MV-4-11 (cell line): ENCODE measurements around the gene IMPDH1.
A peak's percentile ranks its signal among the peaks of the same experiment; 100 is the strongest.

ENCODE experiments used
- DNase-seq: peaks from one replicate; lab custom pipeline; 2025; lab: John Stamatoyannopoulos, UW

IMPDH1 gene

GRCh38 chr7:128434413-128435326 is 24.9 kb upstream of the IMPDH1 start:
- no peak for DNase-seq

DNA sequence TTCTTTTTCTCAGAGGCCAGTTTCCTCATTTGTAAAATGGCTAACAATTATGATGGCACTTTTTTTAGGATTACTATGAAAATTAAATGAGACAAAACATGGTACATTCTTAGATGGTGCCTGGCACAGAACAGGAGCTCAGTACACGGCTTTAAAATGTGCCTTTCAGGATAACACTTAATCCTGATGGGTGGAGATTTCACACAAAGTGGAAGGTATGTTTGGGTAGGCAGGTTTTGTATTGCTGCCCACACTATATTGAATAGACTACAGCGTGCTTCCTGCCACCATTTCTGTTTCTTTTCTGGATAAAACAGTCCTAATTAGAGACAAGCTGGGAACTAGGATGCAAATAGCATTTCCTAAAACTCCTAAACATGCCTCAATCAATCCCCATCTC is 22.0 kb upstream of the IMPDH1 start:
- DNase-seq: no peak

- no peak for DNase-seq
These were observed 21.4 kb upstream of the IMPDH1 start for GRCh38 chr7:128431221-128431620.

- DNase-seq: no peak
These were observed 20.4 kb upstream of the IMPDH1 start for GRCh38 chr7:128430207-128430606.

- peak; percentile 46 for DNase-seq
These were observed 17.6 kb upstream of the IMPDH1 start for GRCh38 chr7:128427289-128427891.

- peak; percentile 40 for DNase-seq
These were observed 16.1 kb upstream of the IMPDH1 start for GRCh38 chr7:128425850-128426249.

DNA sequence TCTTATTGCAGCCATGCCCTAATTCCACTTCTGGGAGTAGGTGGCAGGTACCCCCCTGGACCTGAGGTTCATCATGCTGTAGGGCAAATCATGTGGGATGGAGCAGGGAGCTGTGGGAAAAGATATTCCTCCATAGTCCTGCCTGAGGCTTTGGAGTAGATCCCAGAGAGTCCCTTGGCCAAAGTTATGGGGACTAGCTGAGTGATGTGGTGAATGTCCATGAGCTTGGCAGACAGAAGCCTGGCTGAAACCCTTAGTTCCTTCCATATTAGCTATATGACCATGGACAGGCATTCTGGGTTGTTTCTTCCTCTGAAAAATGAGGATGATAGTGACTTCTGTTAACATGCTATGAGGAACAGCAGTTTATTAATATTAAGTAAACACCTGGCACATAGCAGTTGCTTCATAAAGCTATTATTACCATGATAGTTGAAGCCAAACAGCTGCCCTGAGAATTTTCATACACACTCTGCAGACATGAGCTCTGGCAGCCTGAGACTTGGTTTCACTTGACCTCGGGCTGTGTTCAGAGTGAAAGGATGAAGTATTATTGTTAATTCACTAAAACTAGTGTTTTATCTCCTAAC is 15.0 kb upstream of the IMPDH1 start:
- no peak for DNase-seq

DNA sequence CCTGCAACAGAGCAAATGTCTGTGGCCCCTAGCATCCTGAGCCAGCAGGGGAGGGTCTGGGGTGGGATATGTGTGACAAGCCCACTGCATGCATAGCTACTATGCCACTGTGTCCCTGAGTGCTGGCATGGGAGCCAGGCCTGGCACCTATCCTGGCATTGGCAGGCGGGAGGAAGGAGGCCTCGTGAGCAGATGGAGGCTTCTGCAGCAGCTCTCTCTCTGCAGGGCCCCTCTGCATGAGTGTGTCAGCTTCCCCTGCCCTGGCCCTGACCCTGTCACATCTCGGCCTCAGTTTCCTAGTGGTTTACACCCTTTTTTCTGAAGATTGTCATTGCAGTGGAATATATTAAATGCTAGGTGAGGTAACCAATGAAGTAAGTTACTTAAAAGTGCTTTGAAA is 13.1 kb upstream of the IMPDH1 start:
- DNase-seq: no peak

DNA sequence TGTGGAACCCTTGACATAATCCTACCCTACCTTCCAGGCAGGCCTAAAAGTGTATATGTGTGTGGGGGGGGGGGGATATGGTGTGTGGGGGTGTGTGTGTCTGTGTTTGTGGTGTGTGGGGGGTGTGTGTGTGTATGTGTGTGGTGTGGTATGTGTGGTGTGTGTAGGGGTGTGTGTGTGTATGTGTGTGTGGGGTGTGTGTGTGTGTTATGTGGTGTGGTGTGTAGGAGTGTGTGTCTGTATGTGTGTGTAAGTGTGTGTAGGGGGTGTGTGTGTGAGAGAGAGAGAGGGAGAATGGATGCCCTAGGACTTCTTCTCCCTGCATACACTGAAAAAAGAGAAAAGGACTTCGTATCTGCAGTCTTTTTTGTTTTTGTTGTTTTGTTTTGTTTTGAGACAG is 12.3 kb upstream of the IMPDH1 start:
- no peak for DNase-seq

DNA sequence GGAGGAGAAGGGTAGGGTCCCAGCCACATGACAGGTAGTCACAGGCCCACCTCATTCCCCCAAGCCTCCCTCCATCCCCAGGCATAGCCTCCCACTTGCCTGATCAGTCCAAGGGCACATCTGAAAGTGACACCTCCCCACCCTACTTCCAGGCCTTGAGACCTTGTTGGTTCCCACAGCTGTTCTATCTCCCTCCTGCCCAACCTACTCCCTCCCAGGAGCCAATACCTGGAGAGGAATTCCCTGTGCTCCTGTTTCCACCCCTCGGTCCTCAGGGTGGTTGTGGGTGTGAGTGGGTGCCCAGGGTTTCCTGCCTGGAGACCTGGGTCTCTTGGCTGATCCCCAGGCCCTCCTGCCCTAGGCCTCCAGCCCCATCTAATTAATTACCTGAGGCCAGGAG is 11.6 kb upstream of the IMPDH1 start:
- no peak for DNase-seq

- DNase-seq: no peak
These were observed 11.0 kb upstream of the IMPDH1 start for GRCh38 chr7:128420773-128421172.

DNA sequence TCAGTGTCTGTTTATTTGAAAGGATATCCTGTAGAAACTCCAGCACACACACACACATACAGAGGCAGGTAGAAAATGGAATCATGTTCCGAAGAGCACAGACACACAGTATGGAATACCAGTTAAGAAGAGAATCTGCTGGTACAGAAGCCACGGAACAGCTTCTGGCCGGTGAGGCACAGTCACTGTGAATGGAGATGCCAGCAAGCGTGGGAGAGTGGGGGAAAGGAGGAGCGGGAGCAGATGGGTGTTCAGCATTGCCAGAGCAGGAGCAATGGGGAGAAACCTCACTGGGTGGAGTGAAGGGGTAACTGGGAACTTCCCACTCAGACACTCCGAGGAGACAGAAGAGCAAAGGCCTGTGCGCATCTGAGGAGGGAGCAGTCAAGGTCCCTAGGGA is 9.5 kb upstream of the IMPDH1 start:
- no peak for DNase-seq

DNA sequence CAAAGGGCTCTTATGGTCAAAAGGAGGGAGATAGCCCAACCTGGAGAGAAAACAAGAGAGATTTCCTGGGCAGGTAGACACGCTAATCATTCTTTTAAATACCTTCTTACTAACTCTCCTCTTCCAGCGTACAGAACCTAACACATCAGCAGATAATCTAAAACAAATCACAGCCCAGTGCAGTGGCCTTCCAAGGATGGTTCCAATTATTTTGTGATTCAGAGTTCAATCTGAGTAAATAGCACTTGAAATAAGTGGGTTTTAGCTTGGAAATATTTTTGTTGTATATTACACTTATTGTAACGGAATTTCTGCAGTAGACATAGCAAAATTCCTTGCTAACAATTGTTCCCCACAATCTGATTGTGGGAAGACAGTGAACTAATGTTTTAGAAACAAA is 7.3 kb upstream of the IMPDH1 start:
- DNase-seq: no peak

- no peak for DNase-seq
These were observed 5.5 kb upstream of the IMPDH1 start for GRCh38 chr7:128415217-128415785.

DNA sequence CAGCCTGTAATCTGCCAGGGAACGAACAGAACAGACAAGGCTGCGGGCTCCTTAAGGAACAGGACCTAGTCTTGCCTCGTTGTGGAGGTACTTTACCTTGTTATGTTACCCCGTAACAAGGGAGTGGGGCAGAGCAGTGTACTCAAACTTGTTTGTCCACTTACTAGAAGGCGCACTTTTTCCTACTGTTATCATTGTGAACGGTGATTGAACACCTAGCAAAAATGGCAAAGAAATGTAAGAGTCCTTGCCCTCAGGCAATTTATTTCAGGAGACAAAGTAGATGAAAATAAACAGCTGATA is 620 bp upstream of the IMPDH1 start:
- DNase-seq: no peak

DNA sequence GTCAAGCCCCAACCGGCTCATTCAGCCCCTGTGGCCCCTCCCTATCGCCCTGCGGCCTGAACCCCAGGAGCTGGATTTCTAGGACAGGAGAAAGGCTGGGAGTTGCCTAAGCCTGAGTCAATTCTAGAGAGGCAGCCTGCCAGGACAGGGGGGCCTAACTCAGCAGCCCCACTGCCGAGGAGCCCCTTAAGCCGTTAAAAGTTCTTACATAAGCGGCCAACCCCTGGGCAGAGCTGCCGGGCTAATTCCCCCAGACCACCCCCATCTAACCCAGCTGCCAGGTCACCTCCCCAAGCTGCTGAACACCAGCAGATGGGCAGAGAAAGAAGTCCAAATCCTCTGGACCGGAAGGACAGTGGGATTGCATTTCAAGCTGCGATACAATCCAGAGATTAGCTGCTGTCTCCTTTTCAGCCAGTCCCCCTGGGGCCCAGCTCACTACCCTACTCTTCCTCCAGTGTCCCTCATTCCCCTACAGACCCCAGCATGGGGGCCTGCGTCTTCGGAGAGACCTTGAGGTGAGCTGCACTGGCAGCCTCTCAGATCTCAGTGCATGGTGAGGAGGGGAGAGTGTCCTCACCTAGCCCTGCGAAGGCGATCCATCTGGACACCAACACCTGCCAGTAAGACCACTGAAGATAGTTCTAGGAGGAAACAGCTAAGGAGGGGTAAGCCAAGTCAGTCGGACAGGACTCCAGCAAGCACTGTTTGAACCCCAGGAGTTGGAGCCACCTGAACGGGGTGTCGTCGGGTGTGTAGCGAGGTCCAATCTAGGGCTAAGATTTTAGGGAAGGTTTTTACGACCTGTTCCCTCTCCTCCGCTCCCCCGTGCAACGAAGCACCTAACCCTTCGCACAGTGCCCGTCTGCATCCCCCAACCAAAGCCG is 830 bp downstream of the IMPDH1 start:
- peak; percentile 32 for DNase-seq

GRCh38 chr7:128407751-128408708 is 1.8 kb downstream of the IMPDH1 start:
- DNase-seq: no peak

GRCh38 chr7:128407233-128407589 is 2.6 kb downstream of the IMPDH1 start:
- no peak for DNase-seq

GRCh38 chr7:128406314-128407232 is 3.2 kb downstream of the IMPDH1 start:
- DNase-seq: no peak
